ENCODE results near the gene REC114. TPM values are rescaled to one million over a fixed set of nuclear protein-coding genes. Genes with fewer than 3 reads are reported as not detected.

The REC114 gene, protein sequence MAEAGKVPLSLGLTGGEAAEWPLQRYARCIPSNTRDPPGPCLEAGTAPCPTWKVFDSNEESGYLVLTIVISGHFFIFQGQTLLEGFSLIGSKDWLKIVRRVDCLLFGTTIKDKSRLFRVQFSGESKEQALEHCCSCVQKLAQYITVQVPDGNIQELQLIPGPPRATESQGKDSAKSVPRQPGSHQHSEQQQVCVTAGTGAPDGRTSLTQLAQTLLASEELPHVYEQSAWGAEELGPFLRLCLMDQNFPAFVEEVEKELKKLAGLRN
- total RNA-seq: not detected

DNA sequence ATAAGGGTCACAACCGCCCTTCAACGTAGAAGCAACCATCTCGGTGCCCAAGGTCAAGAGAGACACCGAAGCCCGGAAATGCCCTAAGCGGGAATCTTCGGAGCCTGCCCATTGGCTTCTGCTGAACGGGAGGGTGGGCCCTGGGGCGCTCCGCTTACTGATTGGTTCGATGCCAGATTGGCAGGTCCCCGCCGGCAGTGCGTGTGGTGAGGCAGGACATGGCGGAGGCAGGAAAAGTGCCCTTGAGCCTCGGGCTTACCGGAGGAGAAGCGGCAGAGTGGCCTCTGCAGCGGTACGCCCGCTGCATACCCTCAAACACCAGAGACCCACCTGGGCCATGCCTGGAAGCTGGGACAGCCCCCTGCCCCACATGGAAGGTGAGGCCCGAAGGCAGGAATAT lies at the start of gene REC114:
Gene REC114 (plus strand): TSS at position 197 of the 400 bp plus-strand sequence. CDS start 22 bp downstream, at position 219.
- H3K4me1 ChIP-seq: no peaks in the 10 kb centered on the region
- intact Hi-C loops (cut with DNase I; ENCODE audit: low total_unique reads): no loop called here

GRCh38 chr15:73393336-73393735 lies 49.6 kb upstream of the REC114 start:
- H3K27ac ChIP-seq: no peak overlapping the region
- DNase-seq: no peak

More for the DNA sequence above, at the start of gene REC114:
- Histone ChIP-seq H3K27me3 (no peaks in the 10 kb centered on the region), H3K9me3 (no peaks in the 10 kb centered on the region), H3K4me3 (no peak within 1 kb of the TSS), H3K36me3 (no peaks in the 10 kb centered on the region), H3K27ac (no peak within 1 kb of the TSS)
- DNase-seq: no peak
- TF ChIP-seq POLR2A (IDR thresholded peaks at IDR 0.05): no peak
- TF ChIP-seq, protein P1, sequence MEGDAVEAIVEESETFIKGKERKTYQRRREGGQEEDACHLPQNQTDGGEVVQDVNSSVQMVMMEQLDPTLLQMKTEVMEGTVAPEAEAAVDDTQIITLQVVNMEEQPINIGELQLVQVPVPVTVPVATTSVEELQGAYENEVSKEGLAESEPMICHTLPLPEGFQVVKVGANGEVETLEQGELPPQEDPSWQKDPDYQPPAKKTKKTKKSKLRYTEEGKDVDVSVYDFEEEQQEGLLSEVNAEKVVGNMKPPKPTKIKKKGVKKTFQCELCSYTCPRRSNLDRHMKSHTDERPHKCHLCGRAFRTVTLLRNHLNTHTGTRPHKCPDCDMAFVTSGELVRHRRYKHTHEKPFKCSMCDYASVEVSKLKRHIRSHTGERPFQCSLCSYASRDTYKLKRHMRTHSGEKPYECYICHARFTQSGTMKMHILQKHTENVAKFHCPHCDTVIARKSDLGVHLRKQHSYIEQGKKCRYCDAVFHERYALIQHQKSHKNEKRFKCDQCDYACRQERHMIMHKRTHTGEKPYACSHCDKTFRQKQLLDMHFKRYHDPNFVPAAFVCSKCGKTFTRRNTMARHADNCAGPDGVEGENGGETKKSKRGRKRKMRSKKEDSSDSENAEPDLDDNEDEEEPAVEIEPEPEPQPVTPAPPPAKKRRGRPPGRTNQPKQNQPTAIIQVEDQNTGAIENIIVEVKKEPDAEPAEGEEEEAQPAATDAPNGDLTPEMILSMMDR (IDR thresholded peaks at IDR 0.05): no peak

GRCh38 chr15:73394782-73395181 lies 48.2 kb upstream of the REC114 start:
- no peaks in the 10 kb centered on the region for H3K27me3 ChIP-seq
- no peak overlapping the region for H3K4me3 ChIP-seq
- H3K27ac ChIP-seq: no peak overlapping the region
- no peaks in the 10 kb centered on the region for H3K9me3 ChIP-seq
- TF ChIP-seq POLR2A (IDR thresholded peaks at IDR 0.05): no peak
- TF ChIP-seq, protein P1 (IDR thresholded peaks at IDR 0.05): no peak
- intact Hi-C loops (cut with DNase I; ENCODE audit: low total_unique reads): no loop called here
- no peaks in the 10 kb centered on the region for H3K4me1 ChIP-seq
- DNase-seq: no peak
- no peaks in the 10 kb centered on the region for H3K36me3 ChIP-seq

More at GRCh38 chr15:73393336-73393735, 49.6 kb upstream of the REC114 start:
- intact Hi-C loops (cut with DNase I; ENCODE audit: low total_unique reads): no loop called here
- H3K4me1 ChIP-seq: no peaks in the 10 kb centered on the region
- H3K4me3 ChIP-seq: no peak overlapping the region
- H3K9me3 ChIP-seq: no peaks in the 10 kb centered on the region
- H3K27me3 ChIP-seq: no peaks in the 10 kb centered on the region
- no peak for TF ChIP-seq POLR2A (IDR thresholded peaks at IDR 0.05)
- TF ChIP-seq, protein P1 (IDR thresholded peaks at IDR 0.05): no peak
- H3K36me3 ChIP-seq: no peaks in the 10 kb centered on the region

GRCh38 chr15:73395671-73396070 lies 47.3 kb upstream of the REC114 start:
- Histone ChIP-seq H3K36me3 (no peaks in the 10 kb centered on the region), H3K9me3 (no peaks in the 10 kb centered on the region), H3K27me3 (no peaks in the 10 kb centered on the region), H3K4me1 (no peaks in the 10 kb centered on the region), H3K27ac (no peak overlapping the region), H3K4me3 (no peak overlapping the region)
- intact Hi-C loops (cut with DNase I; ENCODE audit: low total_unique reads): no loop called here
- no peak for DNase-seq
- TF ChIP-seq, protein P1 (IDR thresholded peaks at IDR 0.05): no peak
- no peak for TF ChIP-seq POLR2A (IDR thresholded peaks at IDR 0.05)

GRCh38 chr15:73397461-73397860 lies 45.5 kb upstream of the REC114 start:
- Histone ChIP-seq H3K4me3 (no peak overlapping the region), H3K4me1 (no peaks in the 10 kb centered on the region), H3K27ac (no peak overlapping the region), H3K9me3 (no peaks in the 10 kb centered on the region), H3K36me3 (no peaks in the 10 kb centered on the region), H3K27me3 (no peaks in the 10 kb centered on the region)
- intact Hi-C loops (cut with DNase I; ENCODE audit: low total_unique reads): no loop called here
- DNase-seq: no peak
- TF ChIP-seq POLR2A (IDR thresholded peaks at IDR 0.05): no peak
- TF ChIP-seq, protein P1 (IDR thresholded peaks at IDR 0.05): no peak

All from uterus (tissue), 4 donors.